ENCODE data around the gene RERG. TPM values are rescaled to one million over a fixed set of nuclear protein-coding genes. Genes with fewer than 3 reads are reported as not detected.

The RERG gene
- total RNA-seq, 1 donor from 2014 or later: 24.2 TPM

DNA sequence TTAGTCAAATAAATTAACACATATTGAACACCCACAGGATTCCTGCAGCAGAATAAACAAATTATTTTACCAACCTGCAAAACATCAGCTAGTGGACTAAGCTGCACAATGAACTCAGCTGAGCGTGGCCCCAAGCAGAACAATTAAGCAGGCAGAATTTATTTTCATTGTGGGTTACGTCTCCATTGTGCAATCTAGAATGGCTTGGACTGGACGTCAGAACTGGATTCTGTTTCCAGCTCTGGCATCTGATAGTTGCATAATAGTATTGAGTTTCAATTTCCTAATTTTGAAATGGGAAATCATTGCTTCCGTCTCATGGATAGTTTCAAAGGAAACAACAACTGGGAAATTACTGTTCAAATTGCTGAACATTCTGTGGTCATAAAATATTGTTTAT lies 35.5 kb upstream of the RERG start:
- Mint-ChIP-seq H3K27me3 (peaks cover 33% of the 10 kb centered on the region), H3K4me1 (ENCODE audit: unreplicated experiment) (no peaks in the 10 kb centered on the region), H3K9me3 (no peaks in the 10 kb centered on the region), H3K36me3 (peaks cover 9% of the 10 kb centered on the region), H3K4me3 (no peak overlapping the region), H3K27ac (no peak overlapping the region)
- no peak for TF ChIP-seq CTCF (conservative IDR thresholded peaks at IDR 0.05)
- DNase-seq (ENCODE audit: extremely low spot score, unreplicated experiment): no peak

DNA sequence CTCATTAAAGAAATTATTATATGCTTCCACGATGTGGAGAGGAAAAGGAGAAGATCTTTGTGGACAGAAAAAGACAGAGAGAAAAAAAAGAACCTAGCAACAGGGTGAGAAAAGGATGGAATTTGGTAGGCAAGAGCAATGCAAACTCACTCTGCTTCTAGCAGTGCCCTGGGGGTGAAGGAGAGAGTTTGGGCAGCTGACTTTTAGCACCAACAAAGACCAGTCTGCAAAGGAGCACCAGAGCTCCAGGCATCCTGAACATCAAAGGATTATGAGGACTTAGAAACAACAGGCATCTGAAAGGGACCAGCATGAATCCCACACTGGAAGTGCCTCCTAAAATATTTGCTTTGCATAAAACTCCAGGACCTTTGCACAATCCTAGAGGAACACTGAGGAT lies 32.8 kb upstream of the RERG start:
- TF ChIP-seq CTCF (conservative IDR thresholded peaks at IDR 0.05): no peak
- peaks cover 49% of the 10 kb centered on the region for H3K27me3 Mint-ChIP-seq
- H3K4me1 Mint-ChIP-seq (ENCODE audit: unreplicated experiment): no peaks in the 10 kb centered on the region
- no peak overlapping the region for H3K4me3 Mint-ChIP-seq
- no peaks in the 10 kb centered on the region for H3K9me3 Mint-ChIP-seq
- H3K27ac Mint-ChIP-seq: no peak overlapping the region
- no peak for DNase-seq (ENCODE audit: extremely low spot score, unreplicated experiment)
- H3K36me3 Mint-ChIP-seq: peaks cover 14% of the 10 kb centered on the region

DNA sequence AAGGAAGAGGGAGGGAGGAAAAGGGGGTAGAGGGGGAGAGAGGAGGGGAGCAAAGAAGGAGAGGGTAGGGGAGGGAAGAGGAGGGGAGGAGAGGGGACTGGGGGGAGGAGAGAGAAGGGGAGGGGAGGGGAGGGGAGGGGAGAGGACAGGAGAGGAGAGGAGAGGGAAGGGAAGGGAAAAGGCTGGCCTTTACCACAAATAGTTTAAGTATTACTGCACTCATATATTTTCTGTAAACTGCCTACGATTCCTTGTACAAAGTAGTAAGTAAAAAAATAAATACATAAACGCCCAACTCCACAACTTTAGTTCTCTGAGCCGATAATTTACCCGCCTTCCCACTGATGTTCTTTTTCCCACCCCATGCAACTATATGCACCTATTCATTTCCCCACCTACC lies 23.7 kb upstream of the RERG start:
- no peak for DNase-seq (ENCODE audit: extremely low spot score, unreplicated experiment)
- no peak for TF ChIP-seq CTCF (conservative IDR thresholded peaks at IDR 0.05)
- Mint-ChIP-seq H3K4me1 (ENCODE audit: unreplicated experiment) (no peaks in the 10 kb centered on the region), H3K9me3 (no peaks in the 10 kb centered on the region), H3K27me3 (peaks cover 19% of the 10 kb centered on the region), H3K27ac (no peak overlapping the region), H3K36me3 (peaks cover 8% of the 10 kb centered on the region), H3K4me3 (no peak overlapping the region)

DNA sequence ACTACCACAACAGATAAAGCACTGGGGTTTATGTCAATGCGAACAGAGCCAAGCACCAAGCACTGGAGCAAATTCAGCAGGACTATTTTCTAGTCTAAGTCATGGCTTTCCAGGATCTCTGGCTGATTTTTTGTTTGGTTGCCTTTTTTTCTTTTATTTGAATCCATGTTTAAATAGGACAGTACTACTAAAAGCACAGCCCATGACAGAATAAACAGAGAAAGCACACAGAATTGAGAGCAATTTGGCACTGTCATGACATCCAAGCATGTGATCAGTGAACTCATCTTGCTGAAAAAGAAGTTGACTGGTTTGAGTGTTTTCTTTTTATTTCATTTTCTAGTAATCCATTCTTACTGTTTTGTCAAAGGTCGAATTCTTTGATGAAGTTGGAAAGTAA lies 23.1 kb upstream of the RERG start:
- Mint-ChIP-seq H3K9me3 (no peaks in the 10 kb centered on the region), H3K4me3 (no peak overlapping the region), H3K4me1 (ENCODE audit: unreplicated experiment) (no peaks in the 10 kb centered on the region), H3K27me3 (peaks cover 17% of the 10 kb centered on the region), H3K36me3 (peaks cover 7% of the 10 kb centered on the region), H3K27ac (no peak overlapping the region)
- TF ChIP-seq CTCF (conservative IDR thresholded peaks at IDR 0.05): no peak
- DNase-seq (ENCODE audit: extremely low spot score, unreplicated experiment): no peak

DNA sequence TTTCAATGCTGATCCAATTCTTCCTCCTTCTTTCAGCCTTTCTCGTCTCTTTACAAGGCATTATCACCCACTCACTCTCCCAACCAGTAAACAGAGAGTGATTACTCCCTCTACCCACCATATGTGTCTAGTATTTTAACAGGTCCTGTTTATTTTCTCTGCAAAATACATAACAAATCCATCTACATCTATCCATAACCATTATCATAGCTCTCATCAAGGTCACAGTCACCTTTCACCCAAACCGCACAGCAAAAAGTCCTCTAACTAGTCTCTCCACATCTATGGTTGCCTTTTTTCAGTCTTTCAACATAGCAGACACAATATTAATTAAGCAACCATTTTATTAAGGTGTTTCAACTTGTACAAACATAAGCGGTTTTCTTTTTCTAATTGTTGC lies 21.9 kb upstream of the RERG start:
- Mint-ChIP-seq H3K4me3 (no peak overlapping the region), H3K4me1 (ENCODE audit: unreplicated experiment) (no peaks in the 10 kb centered on the region), H3K27ac (no peak overlapping the region), H3K36me3 (peaks cover 4% of the 10 kb centered on the region), H3K27me3 (peaks cover 26% of the 10 kb centered on the region), H3K9me3 (no peaks in the 10 kb centered on the region)
- no peak for DNase-seq (ENCODE audit: extremely low spot score, unreplicated experiment)
- no peak for TF ChIP-seq CTCF (conservative IDR thresholded peaks at IDR 0.05)

DNA sequence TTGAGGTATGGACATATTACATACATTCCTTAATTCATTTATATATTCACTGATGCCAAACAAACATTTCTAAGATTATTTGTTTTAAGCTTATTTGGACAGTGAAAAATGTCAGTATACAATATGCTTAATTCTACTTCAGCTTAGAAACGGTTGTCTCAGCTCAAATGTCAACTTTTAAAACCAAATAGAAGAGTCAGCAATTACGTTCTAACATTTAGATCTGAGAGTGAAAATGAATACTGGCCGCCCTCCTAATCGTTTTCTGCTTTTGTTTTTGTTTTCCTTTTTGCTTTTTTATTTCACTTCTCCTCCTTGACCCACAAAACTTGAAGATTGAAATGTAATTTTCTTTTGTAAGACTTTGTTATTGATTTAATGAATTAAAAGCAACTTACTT lies 19.7 kb upstream of the RERG start:
- no peaks in the 10 kb centered on the region for H3K36me3 Mint-ChIP-seq
- no peak for DNase-seq (ENCODE audit: extremely low spot score, unreplicated experiment)
- H3K4me1 Mint-ChIP-seq (ENCODE audit: unreplicated experiment): no peaks in the 10 kb centered on the region
- H3K27ac Mint-ChIP-seq: no peak overlapping the region
- no peak overlapping the region for H3K4me3 Mint-ChIP-seq
- TF ChIP-seq CTCF (conservative IDR thresholded peaks at IDR 0.05): no peak
- peaks cover 31% of the 10 kb centered on the region for H3K27me3 Mint-ChIP-seq
- no peaks in the 10 kb centered on the region for H3K9me3 Mint-ChIP-seq
